ENCODE measurements around the gene CDHR2. TPM values are rescaled to one million over a fixed set of nuclear protein-coding genes. Genes with fewer than 3 reads are reported as not detected.

Gene CDHR2
- total and polyA plus RNA-seq, 4 donors, result 0.20 to 23.0 (median 10.9) TPM

DNA sequence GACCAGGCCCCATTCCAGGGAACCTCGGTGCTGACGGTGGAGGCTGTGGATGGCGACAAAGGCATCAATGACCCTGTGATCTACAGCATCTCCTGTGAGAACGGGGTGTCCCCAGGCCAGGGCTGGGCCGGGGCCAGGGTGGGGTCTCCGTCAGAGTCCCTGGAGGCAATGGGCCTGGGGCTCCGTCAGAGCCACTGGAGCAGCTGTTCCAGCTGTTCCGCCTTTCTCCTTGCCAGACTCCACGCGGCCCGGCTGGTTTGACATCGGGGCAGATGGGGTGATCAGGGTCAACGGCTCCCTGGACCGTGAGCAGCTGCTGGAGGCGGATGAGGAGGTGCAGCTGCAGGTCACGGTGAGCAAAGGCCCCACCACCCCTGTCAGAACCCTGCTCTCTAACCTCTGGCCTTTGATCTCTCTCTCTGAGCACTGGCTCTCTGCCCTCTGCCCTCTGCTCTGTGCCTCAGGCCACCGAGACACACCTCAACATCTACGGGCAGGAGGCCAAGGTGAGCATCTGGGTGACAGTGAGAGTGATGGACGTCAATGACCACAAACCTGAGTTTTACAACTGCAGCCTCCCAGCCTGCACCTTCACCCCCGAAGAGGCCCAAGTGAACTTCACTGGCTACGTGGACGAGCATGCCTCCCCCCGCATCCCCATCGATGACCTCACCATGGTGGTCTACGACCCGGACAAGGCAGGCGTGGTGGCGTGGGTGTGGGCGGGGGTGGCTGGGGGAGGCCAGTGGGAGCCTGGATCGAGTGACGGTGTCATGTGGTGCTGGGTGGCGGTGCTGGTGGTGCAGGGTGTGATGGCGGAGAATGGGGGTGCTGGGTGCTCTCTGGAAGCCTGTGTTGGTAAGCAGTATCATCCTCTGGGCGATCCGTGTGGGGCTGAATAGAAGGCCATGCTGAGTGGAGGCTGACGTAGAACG lies 26.6 kb downstream of the CDHR2 start:
- peaks cover 4% of the 10 kb centered on the region for H3K36me3 ChIP-seq (ENCODE audit: control insufficient read depth, insufficient read depth, low read length)
- H3K27ac ChIP-seq (ENCODE audit: low read depth, low read length), result no peak overlapping the region
- H3K27me3 ChIP-seq (ENCODE audit: control insufficient read depth, insufficient read depth, low read length), result no peaks in the 10 kb centered on the region
- WGBS (ENCODE audit: insufficient coverage), result 84% methylated on average over 37 of the region's 37 CpGs
- H3K9me3 ChIP-seq (ENCODE audit: control insufficient read depth, insufficient read depth, low read length), result no peaks in the 10 kb centered on the region
- no peak for DNase-seq (ENCODE audit: low read depth in 4 of 6, low spot score in 6 of 6)
- peaks cover 23% of the 10 kb centered on the region for H3K4me1 ChIP-seq (ENCODE audit: control insufficient read depth, insufficient read depth, low read length)
- no peak overlapping the region for H3K4me3 ChIP-seq (ENCODE audit: low read depth, low read length)

DNA sequence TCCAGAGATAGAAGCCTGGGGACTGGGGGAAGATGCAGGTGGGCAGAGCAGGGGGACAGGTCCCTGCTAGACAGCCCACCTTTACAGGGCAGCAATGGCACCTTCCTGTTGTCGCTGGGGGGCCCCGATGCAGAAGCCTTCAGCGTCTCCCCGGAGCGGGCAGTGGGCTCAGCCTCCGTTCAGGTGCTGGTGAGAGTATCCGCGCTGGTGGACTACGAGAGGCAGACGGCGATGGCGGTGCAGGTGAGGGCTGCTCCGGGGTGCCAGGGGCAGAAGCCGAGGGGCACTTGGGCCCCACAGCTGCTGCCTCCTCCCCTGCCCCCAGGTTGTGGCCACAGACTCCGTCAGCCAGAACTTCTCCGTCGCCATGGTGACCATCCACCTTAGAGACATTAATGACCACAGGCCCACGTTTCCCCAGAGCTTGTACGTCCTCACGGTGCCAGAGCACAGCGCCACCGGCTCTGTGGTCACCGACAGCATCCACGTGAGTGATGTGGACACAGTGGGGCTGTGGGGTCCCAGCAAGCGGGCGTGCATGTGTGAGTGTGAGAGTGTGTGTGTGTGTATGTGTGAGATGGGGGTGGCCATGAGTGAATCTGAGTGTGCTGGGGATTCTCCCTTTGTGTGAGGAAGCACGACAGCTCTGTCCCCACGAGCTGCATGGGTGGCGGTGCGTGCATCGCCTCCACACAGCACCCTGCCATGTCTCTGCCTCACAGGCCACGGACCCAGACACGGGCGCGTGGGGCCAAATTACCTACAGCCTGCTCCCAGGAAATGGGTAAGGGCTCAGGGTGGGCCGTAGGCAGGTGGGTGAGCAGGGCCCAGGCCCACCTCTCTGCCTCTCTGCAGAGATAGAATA lies 28.4 kb downstream of the CDHR2 start:
- WGBS (ENCODE audit: insufficient coverage), result 70% methylated on average over 32 of the region's 36 CpGs
- Histone ChIP-seq H3K27me3 (ENCODE audit: control insufficient read depth, insufficient read depth, low read length) (no peaks in the 10 kb centered on the region), H3K4me3 (ENCODE audit: low read depth, low read length) (no peak overlapping the region), H3K36me3 (ENCODE audit: control insufficient read depth, insufficient read depth, low read length) (peaks cover 4% of the 10 kb centered on the region), H3K27ac (ENCODE audit: low read depth, low read length) (no peak overlapping the region), H3K9me3 (ENCODE audit: control insufficient read depth, insufficient read depth, low read length) (no peaks in the 10 kb centered on the region), H3K4me1 (ENCODE audit: control insufficient read depth, insufficient read depth, low read length) (peaks cover 23% of the 10 kb centered on the region)
- peak in 1 of 6 donors; percentile 69 for DNase-seq (ENCODE audit: low read depth in 4 of 6, low spot score in 6 of 6)

DNA sequence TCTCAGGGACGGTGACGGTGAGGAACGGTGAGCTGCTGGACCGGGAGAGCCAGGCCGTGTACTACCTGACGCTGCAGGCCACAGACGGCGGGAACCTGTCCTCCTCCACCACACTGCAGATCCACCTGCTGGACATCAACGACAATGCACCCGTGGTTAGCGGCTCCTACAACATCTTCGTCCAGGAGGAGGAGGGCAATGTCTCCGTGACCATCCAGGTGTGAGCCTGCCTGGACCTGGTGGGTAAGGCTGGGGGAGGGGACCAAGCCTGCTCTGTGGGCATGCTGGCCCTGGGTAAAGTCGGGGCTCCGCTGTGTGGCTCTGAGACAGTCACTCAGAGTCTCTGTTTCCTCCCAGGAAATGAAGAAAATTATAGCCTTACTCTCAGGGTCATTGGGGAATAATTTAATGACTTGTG lies 29.3 kb downstream of the CDHR2 start:
- peaks cover 23% of the 10 kb centered on the region for H3K4me1 ChIP-seq (ENCODE audit: control insufficient read depth, insufficient read depth, low read length)
- DNase-seq (ENCODE audit: low read depth in 4 of 6, low spot score in 6 of 6), result peak in 3 of 6 donors; percentile 13 to 80 (median 33)

DNA sequence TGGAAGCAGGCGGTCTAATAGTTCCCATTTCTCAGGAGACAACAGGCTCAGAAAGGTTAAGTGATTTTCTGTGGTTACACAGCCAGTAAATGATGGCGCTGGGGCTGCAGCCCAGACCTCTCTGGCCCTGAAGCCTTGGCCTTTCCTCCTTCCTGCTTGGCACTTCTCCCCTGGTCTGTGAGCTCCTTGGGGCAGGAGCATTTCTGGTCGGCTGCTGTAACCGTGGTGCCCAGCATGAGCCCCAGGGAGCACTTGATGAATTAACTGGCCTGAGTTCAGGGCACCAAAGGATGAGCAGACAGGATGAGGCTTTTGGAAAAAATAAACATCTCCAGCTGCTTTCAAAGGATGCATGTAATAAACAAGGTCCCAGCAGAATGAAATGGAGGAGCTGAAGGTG lies 30.2 kb downstream of the CDHR2 start:
- no peaks in the 10 kb centered on the region for H3K27me3 ChIP-seq (ENCODE audit: control insufficient read depth, insufficient read depth, low read length)
- H3K36me3 ChIP-seq (ENCODE audit: control insufficient read depth, insufficient read depth, low read length), result peaks cover 4% of the 10 kb centered on the region
- H3K27ac ChIP-seq (ENCODE audit: low read depth, low read length), result no peak overlapping the region
- no peaks in the 10 kb centered on the region for H3K9me3 ChIP-seq (ENCODE audit: control insufficient read depth, insufficient read depth, low read length)
- peak in 1 of 6 donors; percentile 38 for DNase-seq (ENCODE audit: low read depth in 4 of 6, low spot score in 6 of 6)
- WGBS (ENCODE audit: insufficient coverage), result 53% methylated on average over 4 of the region's 4 CpGs
- no peak overlapping the region for H3K4me3 ChIP-seq (ENCODE audit: low read depth, low read length)
- peaks cover 17% of the 10 kb centered on the region for H3K4me1 ChIP-seq (ENCODE audit: control insufficient read depth, insufficient read depth, low read length)

More for the DNA sequence above, 29.3 kb downstream of the CDHR2 start:
- 30% methylated on average over 10 of the region's 15 CpGs for WGBS (ENCODE audit: insufficient coverage)
- H3K36me3 ChIP-seq (ENCODE audit: control insufficient read depth, insufficient read depth, low read length), result peaks cover 4% of the 10 kb centered on the region
- no peak overlapping the region for H3K4me3 ChIP-seq (ENCODE audit: low read depth, low read length)
- no peak overlapping the region for H3K27ac ChIP-seq (ENCODE audit: low read depth, low read length)
- H3K9me3 ChIP-seq (ENCODE audit: control insufficient read depth, insufficient read depth, low read length), result no peaks in the 10 kb centered on the region
- H3K27me3 ChIP-seq (ENCODE audit: control insufficient read depth, insufficient read depth, low read length), result no peaks in the 10 kb centered on the region

DNA sequence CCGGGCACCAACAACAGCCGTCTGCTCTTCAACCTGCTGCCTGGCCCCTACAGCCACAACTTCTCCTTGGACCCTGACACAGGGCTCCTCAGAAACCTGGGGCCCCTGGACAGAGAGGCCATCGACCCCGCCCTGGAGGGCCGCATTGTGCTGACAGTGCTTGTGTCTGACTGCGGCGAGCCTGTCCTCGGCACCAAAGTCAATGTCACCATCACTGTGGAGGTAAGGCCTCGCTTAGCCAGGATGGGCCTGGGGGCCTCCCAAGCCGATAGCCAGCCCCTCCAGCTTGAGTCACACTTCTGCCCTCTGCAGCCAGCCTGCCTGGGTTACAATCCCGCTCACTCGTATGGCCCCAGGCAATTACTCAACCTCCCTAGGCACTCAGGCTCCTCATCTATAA lies 32.2 kb downstream of the CDHR2 start:
- Histone ChIP-seq H3K27ac (ENCODE audit: low read depth, low read length) (no peak overlapping the region), H3K36me3 (ENCODE audit: control insufficient read depth, insufficient read depth, low read length) (peaks cover 8% of the 10 kb centered on the region), H3K9me3 (ENCODE audit: control insufficient read depth, insufficient read depth, low read length) (peaks cover 3% of the 10 kb centered on the region), H3K4me3 (ENCODE audit: low read depth, low read length) (no peak overlapping the region), H3K27me3 (ENCODE audit: control insufficient read depth, insufficient read depth, low read length) (no peaks in the 10 kb centered on the region), H3K4me1 (ENCODE audit: control insufficient read depth, insufficient read depth, low read length) (peaks cover 17% of the 10 kb centered on the region)
- DNase-seq (ENCODE audit: low read depth in 4 of 6, low spot score in 6 of 6), result no peak
- 87% methylated on average over 10 of the region's 12 CpGs for WGBS (ENCODE audit: insufficient coverage)

DNA sequence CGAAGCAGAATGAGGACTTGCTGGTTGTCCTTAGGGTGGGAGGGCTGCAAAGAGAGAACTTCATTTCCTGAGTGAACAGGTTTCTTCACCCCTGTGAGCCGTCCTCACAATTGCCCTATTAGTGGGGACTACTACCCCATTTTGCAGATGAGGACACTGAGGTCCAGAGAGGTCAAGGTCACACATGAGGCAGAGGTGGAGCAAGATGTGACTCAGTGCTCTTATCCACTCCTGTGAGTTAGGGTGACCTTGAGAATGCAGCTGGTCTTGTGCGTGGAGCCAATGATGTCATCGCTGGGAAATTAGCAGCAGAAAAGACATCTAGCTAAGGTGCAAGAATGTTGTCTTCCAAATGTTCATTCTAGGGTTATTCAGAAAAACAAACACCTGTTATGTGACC lies 33.9 kb downstream of the CDHR2 start:
- 93% methylated on average over 3 of the region's 4 CpGs for WGBS (ENCODE audit: insufficient coverage)
- H3K4me3 ChIP-seq (ENCODE audit: low read depth, low read length), result no peak overlapping the region
- no peaks in the 10 kb centered on the region for H3K27me3 ChIP-seq (ENCODE audit: control insufficient read depth, insufficient read depth, low read length)
- H3K27ac ChIP-seq (ENCODE audit: low read depth, low read length), result no peak overlapping the region
- no peak for DNase-seq (ENCODE audit: low read depth in 4 of 6, low spot score in 6 of 6)
- H3K9me3 ChIP-seq (ENCODE audit: control insufficient read depth, insufficient read depth, low read length), result peaks cover 3% of the 10 kb centered on the region
- peaks cover 7% of the 10 kb centered on the region for H3K36me3 ChIP-seq (ENCODE audit: control insufficient read depth, insufficient read depth, low read length)
- H3K4me1 ChIP-seq (ENCODE audit: control insufficient read depth, insufficient read depth, low read length), result peaks cover 9% of the 10 kb centered on the region

DNA sequence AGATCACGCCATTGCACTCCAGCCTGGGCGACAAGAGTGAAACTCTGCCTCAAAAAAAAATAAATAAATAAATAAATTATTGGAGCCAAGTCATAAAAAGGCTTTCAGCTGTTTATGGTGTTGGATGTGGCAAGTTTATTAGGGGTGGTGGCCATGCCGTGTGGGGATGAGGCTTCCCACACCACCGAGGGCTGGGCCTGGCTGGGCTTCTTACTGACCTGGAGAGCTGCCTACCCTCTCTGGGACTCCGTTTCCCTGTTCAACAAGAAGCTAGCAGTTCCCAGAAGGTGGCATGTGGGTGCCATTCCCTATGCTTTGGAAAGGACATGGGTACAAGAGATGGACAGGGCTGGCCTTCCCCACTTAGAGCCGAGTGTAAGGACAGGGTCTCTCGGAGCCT lies 38.3 kb downstream of the CDHR2 start:
- DNase-seq (ENCODE audit: low read depth in 4 of 6, low spot score in 6 of 6), result no peak
- WGBS (ENCODE audit: insufficient coverage), result 97% methylated on average over 3 of the region's 7 CpGs
- Histone ChIP-seq H3K9me3 (ENCODE audit: control insufficient read depth, insufficient read depth, low read length) (peaks cover 3% of the 10 kb centered on the region), H3K36me3 (ENCODE audit: control insufficient read depth, insufficient read depth, low read length) (peaks cover 44% of the 10 kb centered on the region), H3K4me3 (ENCODE audit: low read depth, low read length) (no peak overlapping the region), H3K27me3 (ENCODE audit: control insufficient read depth, insufficient read depth, low read length) (no peaks in the 10 kb centered on the region), H3K4me1 (ENCODE audit: control insufficient read depth, insufficient read depth, low read length) (no peaks in the 10 kb centered on the region), H3K27ac (ENCODE audit: low read depth, low read length) (no peak overlapping the region)

DNA sequence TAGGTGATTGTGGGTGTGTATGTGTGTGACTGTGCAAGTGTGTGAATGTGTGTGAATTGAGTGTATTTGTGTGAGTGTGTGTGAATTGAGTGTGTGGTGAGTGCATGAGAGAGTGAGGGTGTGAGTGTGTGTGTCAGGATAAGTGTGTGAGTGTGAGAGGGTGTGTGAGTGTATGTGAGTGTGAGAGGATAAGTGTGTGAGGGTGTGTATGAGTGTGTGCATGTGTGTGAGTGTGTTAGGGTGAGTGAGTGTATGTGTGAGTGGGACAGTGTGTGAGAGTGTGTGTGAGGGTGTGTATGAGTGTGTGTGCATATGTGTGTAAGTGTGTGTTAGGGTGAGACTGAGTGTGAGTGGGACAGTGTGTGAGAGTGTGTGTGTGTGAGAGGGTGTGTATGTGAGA lies 39.2 kb downstream of the CDHR2 start:
- no peak for DNase-seq (ENCODE audit: low read depth in 4 of 6, low spot score in 6 of 6)
- H3K27ac ChIP-seq (ENCODE audit: low read depth, low read length), result no peak overlapping the region
- no peak overlapping the region for H3K4me3 ChIP-seq (ENCODE audit: low read depth, low read length)
- H3K36me3 ChIP-seq (ENCODE audit: control insufficient read depth, insufficient read depth, low read length), result peaks cover 48% of the 10 kb centered on the region
- peaks cover 3% of the 10 kb centered on the region for H3K9me3 ChIP-seq (ENCODE audit: control insufficient read depth, insufficient read depth, low read length)
- H3K4me1 ChIP-seq (ENCODE audit: control insufficient read depth, insufficient read depth, low read length), result no peaks in the 10 kb centered on the region
- no peaks in the 10 kb centered on the region for H3K27me3 ChIP-seq (ENCODE audit: control insufficient read depth, insufficient read depth, low read length)

DNA sequence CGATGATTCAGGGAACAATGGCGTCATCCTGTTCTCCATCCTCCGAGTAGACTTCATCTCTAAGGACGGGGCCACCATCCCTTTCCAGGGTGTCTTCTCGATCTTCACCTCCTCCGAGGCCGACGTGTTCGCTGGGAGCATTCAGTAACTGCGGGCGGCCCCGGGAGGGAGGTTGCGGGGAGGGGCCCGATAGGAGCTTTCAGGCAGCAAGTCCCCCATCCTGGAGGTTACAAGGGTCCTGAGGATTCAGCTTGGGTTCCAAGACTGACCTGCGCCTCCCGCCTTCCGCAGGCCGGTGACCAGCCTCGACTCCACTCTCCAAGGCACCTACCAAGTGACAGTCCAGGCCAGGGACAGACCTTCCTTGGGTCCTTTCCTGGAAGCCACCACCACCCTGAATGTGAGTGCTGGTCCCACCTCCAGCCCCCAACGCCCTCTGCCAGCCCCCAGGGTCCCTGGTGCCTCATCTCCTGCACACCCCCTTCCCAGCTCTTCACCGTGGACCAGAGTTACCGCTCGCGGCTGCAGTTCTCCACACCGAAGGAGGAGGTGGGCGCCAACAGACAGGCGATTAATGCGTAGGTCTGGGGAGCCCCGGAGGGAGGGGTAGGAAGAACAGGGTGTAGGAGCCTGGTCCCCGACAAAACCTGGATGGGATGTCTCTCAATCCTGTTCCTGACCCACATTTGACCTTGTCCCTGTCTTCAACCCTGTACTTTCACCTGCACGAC lies 40.1 kb downstream of the CDHR2 start:
- Histone ChIP-seq H3K4me1 (ENCODE audit: control insufficient read depth, insufficient read depth, low read length) (no peaks in the 10 kb centered on the region), H3K36me3 (ENCODE audit: control insufficient read depth, insufficient read depth, low read length) (peaks cover 57% of the 10 kb centered on the region), H3K4me3 (ENCODE audit: low read depth, low read length) (no peak overlapping the region), H3K27ac (ENCODE audit: low read depth, low read length) (no peak overlapping the region), H3K9me3 (ENCODE audit: control insufficient read depth, insufficient read depth, low read length) (peaks cover 3% of the 10 kb centered on the region), H3K27me3 (ENCODE audit: control insufficient read depth, insufficient read depth, low read length) (no peaks in the 10 kb centered on the region)
- 87% methylated on average over 20 of the region's 31 CpGs for WGBS (ENCODE audit: insufficient coverage)
- DNase-seq (ENCODE audit: low read depth in 4 of 6, low spot score in 6 of 6), result no peak

Data from spinal cord (tissue), 10 donors.